HG02981 (cell line): ENCODE results near the gene KLHL1.

ENCODE experiments used
- ATAC-seq: cut with Tn5 transposase; IDR thresholded peaks from one replicate; pipeline ENCODE4 v1.9.1; 2021; ENCODE audit warnings: mild to moderate bottlenecking, moderate library complexity; ENCODE audit not compliant: unreplicated experiment

The KLHL1 gene

GRCh38 chr13:70016116-70016515 lies 92.1 kb downstream of the KLHL1 start:
- no peak for ATAC-seq

DNA sequence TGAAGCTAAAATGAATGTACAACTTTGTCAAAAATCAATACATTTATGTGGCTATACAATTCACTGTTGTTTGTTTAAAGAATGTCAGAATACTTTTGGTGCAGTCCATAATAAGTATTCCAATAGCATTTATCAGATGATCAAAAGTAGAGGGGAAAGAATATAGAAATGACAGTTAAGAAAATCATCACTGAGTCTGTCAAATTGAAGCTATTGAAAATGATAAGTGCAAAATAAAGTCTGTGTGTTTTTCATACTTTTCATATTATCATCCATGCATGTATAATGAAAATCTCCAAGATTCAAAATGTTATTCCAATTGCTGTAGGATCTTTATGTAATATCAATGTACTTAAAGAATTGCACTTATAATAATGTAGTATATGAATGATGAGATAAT lies 93.9 kb downstream of the KLHL1 start:
- no peak for ATAC-seq

- no peak for ATAC-seq
Measured at GRCh38 chr13:69999875-70000274, 108.4 kb downstream of the KLHL1 start.

DNA sequence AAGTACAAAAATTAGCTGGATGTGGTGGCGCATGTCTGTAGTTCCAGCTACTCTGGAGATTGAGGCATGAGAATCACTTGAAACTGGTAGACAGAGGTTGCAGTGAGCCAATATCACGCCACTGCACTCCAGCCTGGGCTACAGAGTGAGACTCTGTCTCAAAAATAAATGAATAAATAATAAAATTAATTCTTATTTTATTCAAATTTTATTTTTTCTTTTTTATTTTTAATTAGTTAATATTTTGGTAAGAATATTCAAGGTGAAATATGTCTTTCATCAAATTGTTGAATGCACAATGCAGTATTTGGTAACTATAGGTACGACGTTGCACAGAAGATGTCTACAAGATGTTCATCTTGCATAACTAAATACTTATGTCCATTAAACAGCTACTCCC lies 111.2 kb downstream of the KLHL1 start:
- ATAC-seq, result no peak

DNA sequence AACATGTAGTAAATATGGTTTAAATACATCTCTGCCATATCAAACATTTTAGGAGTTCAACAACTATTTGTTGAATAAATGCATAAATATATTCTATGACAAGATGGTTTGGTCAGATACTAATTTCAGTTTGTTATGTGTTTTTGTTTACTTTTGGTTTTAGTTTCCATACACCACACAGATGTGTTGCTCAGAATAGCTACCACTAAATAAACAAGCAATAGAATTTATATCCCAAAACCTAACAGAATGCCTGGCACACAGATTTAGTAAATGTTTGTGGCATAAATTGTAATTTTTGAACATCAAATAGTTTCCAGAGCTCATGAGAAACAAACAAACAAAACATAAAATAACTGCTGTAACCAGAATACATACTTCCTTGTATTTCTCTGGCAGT lies 127.5 kb downstream of the KLHL1 start:
- ATAC-seq, result no peak

- no peak for ATAC-seq
Measured at GRCh38 chr13:69975496-69975895, 132.8 kb downstream of the KLHL1 start.

DNA sequence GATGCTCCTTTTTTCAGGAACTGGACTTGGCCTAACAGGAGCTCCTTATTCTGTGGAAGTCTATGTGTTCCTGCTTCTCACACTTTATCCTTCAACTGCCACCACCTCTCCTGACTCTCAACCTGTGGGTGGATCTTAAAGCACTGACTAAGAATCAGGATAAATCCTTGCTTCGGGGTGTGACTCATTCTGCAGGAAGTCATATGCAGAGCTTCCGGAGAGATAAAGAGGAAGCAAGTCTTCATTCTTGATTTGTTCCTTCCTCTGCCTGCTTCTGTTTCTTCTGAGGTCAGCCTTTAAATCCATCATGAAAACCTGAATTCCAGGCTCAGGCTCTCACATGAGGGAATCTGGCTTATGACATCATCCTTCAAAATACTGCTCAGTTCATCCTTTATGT lies 137.7 kb downstream of the KLHL1 start:
- ATAC-seq, result no peak

GRCh38 chr13:69959046-69959445 lies 149.2 kb downstream of the KLHL1 start:
- ATAC-seq, result no peak

- ATAC-seq, result no peak
Measured at GRCh38 chr13:69956839-69957238, 151.4 kb downstream of the KLHL1 start.

DNA sequence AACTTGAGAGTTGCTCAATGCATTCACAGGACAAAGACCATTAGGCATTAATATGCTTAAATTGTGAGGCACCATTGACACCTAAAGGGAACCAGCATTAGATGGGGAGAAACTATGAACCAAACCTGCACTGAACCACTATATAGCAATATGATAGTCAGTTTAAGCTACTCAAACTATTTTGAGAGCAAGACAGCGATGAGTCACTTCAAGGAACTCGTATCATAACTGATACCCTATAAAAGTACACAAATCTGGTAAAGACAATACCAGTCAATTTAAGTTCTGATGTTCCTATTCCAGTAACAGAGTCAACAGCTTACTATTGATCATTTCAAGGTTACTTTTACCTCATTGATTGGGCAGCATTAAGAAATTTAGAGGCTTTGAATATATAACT lies 151.9 kb downstream of the KLHL1 start:
- no peak for ATAC-seq

- ATAC-seq, result no peak
Measured at GRCh38 chr13:69955271-69955670, 153.0 kb downstream of the KLHL1 start.

- ATAC-seq, result no peak
Measured at GRCh38 chr13:69951412-69951811, 156.8 kb downstream of the KLHL1 start.

DNA sequence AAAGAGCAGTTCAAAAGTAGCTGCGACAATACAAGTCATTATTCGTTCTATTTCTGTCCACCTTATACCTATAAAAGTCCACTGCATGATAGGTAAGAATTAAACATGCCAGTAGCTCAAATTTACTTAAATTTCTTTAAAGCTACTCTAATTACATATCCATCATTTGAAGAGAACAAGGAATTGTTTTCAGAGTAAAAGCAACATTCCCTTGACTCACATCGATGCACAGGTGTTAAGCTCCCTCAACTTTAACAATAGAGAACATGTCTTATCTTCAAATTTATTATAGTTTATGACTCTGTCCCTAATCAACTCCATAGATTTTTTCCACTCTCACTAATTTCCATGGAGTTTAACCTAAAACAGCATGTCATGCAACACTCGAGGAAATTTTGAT lies 158.1 kb downstream of the KLHL1 start:
- ATAC-seq, result no peak

GRCh38 chr13:69948016-69948415 lies 160.2 kb downstream of the KLHL1 start:
- ATAC-seq, result peak; percentile 99

DNA sequence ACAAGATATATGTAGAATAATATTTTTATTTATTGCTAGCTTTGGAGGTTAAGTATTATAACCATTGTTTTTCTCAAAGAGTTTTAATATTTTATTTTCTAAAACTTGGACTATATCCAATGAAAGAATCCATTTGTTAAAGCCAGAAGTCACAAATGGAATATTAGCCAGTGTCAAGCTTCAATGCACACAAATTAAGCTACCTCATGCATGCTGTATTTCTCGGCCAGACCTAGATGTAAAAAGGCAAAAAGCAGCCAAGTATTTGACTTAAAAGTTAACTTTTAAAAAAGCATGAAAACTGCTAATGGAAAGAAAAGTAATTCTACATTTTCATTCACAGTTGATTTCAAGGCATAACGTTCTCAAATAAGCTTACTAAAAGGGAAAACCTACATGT lies 160.7 kb downstream of the KLHL1 start:
- ATAC-seq, result peak; percentile 25

GRCh38 chr13:69946511-69946910 lies 161.7 kb downstream of the KLHL1 start:
- no peak for ATAC-seq

DNA sequence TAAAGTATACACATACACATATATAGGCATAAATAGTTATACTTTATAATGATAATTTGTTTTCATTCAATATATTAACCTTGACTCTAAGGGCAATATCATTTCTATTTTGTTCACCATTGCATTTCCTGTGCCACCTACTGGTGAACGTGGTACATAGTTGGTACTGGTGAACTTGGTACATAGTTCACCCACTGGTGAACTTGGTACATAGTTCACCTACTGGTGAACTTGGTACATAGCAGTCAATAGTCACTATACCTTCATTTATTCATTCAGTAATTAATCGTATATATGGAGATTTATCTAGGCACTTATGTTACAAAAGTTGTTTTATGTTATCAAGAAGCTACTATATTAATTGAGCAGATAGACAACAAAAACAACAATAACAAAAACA lies 173.2 kb downstream of the KLHL1 start:
- ATAC-seq, result peak; percentile 96

GRCh38 chr13:69928262-69928661 lies 180.0 kb downstream of the KLHL1 start:
- no peak for ATAC-seq

DNA sequence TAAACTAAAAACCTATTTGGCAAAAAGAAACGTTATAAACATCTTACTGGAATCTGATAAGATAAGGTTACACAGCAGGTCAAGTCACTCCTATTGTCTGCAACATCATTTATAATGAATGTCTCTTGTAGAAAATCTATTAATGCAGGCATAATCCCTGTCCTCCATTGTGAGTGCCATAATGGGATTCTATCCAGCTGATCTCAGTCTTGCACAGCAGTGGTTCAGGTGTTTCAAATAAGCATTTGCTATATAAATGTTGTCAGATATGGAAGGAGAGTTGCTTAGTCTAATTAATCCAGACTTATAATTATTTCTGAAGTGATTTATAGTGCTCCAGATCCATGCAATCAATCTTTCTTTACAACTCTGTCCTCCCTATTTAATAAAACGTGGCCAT lies 187.1 kb downstream of the KLHL1 start:
- no peak for ATAC-seq

DNA sequence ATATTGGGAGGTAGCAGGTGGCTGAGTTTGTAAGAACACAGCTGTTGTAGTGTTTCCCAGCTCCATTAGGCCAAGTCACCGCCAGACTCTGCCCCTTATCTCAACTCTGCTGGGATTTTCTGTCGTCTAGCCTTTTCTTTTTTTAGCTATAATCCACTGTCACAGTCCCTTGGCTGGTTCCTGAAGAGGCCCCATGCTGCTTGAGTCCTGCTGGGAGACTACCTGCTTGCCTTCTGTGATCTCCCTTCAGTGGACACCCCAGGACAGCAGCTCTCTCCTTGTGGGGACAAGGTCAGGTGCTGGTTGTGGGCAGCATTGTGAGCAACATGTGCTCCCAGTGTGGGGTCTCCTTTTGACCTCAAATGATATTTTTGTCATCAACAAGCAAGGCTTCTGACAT lies 195.6 kb downstream of the KLHL1 start:
- no peak for ATAC-seq

- no peak for ATAC-seq
Measured at GRCh38 chr13:69910800-69911199, 197.5 kb downstream of the KLHL1 start.

DNA sequence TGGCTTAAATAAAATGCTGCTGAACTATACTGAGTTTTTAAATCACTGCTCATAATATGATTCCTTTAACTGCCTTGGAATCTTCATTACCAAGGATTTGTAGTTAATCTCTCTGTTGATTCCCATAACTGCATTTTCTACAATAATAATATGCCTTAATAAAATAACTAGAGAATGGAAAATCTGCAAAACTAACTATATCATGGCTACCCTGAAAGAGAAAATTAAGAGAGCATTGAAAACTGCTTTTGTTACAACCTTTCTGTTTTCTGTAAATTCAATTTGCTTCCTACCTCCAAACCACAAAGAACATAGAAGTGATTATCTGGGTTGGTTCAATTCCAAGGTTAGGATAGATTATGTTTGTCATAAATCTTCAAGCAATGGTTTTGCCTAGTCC lies 203.5 kb downstream of the KLHL1 start:
- no peak for ATAC-seq

DNA sequence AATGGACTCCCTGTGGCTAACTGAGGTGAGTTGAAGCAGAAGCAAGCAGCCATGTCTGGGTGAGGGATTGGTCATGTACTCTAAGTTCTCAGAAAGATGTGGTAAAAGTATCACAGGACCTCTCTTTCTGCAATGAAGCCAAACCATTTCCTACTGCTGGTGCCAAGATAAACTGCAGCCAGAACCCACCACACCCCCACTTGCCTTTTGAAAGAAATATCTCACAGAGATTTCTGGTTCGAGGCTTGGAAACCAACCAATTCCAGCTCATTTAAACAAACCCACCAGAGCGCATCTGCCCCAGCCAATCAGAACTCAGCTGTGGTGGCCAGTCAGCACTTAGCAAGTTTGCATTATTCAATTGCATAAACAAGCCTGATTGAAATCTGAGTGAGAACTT lies 205.2 kb downstream of the KLHL1 start:
- no peak for ATAC-seq

- no peak for ATAC-seq
Measured at GRCh38 chr13:69882451-69882850, 225.8 kb downstream of the KLHL1 start.
